Gastroesophageal sphincter (tissue), 3 donors: ENCODE measurements around the gene FSCN2.

Experiments used
- CTCF ChIP-seq, 4 experiments: fragments of 200-600 bp in 2 of 4; fragments of 450-650 bp in 2 of 4; sonication (generic) in 1 of 4; IDR thresholded peaks; one replicate each; pipeline ENCODE4 v1.5.1; 2017 to 2019; ENCODE audit warnings: antibody characterized with exemption in 4 of 4, mild to moderate bottlenecking in 2 of 4, moderate library complexity in 2 of 4
- EP300 ChIP-seq: sonication (generic); formaldehyde crosslinking; IDR thresholded peaks from one replicate; pipeline ENCODE4 v1.6.1; 2017; ENCODE audit warnings: antibody characterized with exemption, mild to moderate bottlenecking
- POLR2A ChIP-seq, 2 donors: fragments of 450-650 bp; IDR thresholded peaks; one replicate each; pipeline ENCODE4 v1.6.1; 2017; ENCODE audit warnings: antibody characterized with exemption in 2 of 2, mild to moderate bottlenecking in 2 of 2, moderate library complexity in 1 of 2
- POLR2AphosphoS5 ChIP-seq: sonication (generic); formaldehyde crosslinking; IDR thresholded peaks from one replicate; pipeline ENCODE4 v1.6.1; 2017; ENCODE audit warnings: antibody characterized with exemption

GRCh38 chr17:81558941-81559806 is 31.0 kb downstream of the FSCN2 start:
- TF ChIP-seq CTCF (IDR thresholded peaks at IDR 0.05) (no peak), POLR2AphosphoS5 (no peak), POLR2A (IDR thresholded peaks at IDR 0.05) (no peak), EP300 (no peak)
